22Rv1 (cell line): Measurements from ENCODE around the gene DACH1.

ENCODE experiments used
- ZFX ChIP-seq: fragments of 450-650 bp; IDR thresholded peaks from 2 replicates; pipeline ENCODE4 v1.6.1; 2017; ENCODE audit warnings: antibody characterized with exemption, borderline replicate concordance
- TF ChIP-seq, protein P1 (sequence below): fragments of 450-650 bp; IDR thresholded peaks from 2 replicates; pipeline ENCODE4 v1.5.1; 2017; ENCODE audit warnings: mild to moderate bottlenecking

DNA sequence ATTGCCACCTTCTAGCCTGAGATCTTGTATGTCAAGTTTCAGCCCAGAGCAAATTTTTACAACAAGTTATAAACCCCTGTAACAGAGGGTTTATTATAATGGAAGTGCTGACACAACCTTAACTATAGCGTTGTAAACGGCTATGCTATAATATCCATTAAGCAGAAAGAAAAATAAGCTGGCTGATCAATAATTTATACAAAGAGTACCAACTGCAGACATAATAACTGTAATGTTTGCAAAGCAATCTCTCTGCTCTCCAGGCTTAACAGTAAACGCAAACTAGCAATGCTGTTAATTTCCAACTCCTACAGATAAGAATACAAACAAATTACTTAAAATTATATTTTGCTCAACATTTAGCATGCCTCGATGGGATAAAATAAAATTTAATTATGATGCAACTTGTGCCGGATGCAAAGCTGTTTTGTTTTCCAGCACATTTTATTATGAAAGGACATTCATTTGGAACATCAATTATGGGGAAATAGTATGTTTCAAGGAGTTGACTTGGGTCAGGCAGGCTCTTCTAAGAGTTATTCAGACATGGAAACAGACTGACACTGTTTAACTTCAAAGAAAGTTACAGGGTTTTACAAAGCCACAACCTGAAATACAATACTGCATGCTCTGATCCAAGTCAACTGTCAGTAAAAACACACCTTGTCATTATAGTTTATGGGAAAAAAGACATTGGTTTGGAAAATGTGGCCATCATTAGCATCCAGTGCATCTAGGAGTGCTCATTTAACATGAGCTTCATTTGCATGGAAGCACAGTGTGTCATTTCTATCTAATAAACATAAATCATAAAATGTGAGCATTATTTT lies 6.6 kb upstream of the DACH1 start:
- TF ChIP-seq, protein P1, sequence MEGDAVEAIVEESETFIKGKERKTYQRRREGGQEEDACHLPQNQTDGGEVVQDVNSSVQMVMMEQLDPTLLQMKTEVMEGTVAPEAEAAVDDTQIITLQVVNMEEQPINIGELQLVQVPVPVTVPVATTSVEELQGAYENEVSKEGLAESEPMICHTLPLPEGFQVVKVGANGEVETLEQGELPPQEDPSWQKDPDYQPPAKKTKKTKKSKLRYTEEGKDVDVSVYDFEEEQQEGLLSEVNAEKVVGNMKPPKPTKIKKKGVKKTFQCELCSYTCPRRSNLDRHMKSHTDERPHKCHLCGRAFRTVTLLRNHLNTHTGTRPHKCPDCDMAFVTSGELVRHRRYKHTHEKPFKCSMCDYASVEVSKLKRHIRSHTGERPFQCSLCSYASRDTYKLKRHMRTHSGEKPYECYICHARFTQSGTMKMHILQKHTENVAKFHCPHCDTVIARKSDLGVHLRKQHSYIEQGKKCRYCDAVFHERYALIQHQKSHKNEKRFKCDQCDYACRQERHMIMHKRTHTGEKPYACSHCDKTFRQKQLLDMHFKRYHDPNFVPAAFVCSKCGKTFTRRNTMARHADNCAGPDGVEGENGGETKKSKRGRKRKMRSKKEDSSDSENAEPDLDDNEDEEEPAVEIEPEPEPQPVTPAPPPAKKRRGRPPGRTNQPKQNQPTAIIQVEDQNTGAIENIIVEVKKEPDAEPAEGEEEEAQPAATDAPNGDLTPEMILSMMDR = no peak
- TF ChIP-seq ZFX = no peak
